K562 (cell line): Measurements from ENCODE around the gene NDFIP2.
A peak's percentile ranks its signal among the peaks of the same experiment; 100 is the strongest.

Source experiments
- FOXK2 ChIP-seq, 2 experiments: fragments of 450-650 bp; IDR thresholded peaks in 1 of 2; conservative IDR thresholded peaks in 1 of 2; 2 replicates each; pipeline ENCODE4 v1.6.1; 2016; ENCODE audit warnings: low read depth in 2 of 2, mild to moderate bottlenecking in 1 of 2
- MNT ChIP-seq, 2 experiments: fragments of 450-650 bp; conservative IDR thresholded peaks; 2 replicates each; pipeline ENCODE4 v1.6.1; 2017; ENCODE audit warnings: mild to moderate bottlenecking in 2 of 2, moderate library complexity in 2 of 2
- MYC ChIP-seq, 2 experiments: fragments of 250-450 bp in 1 of 2; sonication (Bioruptor Pico) in 1 of 2; IDR thresholded peaks; 2 replicates each; pipeline versions ENCODE4 v1.5.1 to v1.6.1; 2012 to 2021; ENCODE audit warnings: low read depth in 2 of 2, borderline replicate concordance in 1 of 2, improper control_type of control experiment in 1 of 2, low read length in 1 of 2, mild to moderate bottlenecking in 1 of 2, moderate library complexity in 1 of 2
- NUFIP1 ChIP-seq: fragments of 450-650 bp; IDR thresholded peaks from 2 replicates; pipeline ENCODE4 v1.6.1; 2018; ENCODE audit not compliant: partially characterized antibody
- POLR2AphosphoS5 ChIP-seq: IDR thresholded peaks from 2 replicates; pipeline ENCODE4 v1.6.1; 2011; ENCODE audit warnings: mild to moderate bottlenecking, low read depth, low read length, moderate library complexity; ENCODE audit not compliant: control insufficient read depth, insufficient read depth
- ZNF175 ChIP-seq: fragments of 200-800 bp; sonication (Bioruptor generic); IDR thresholded peaks from 2 replicates; pipeline ENCODE4 v1.6.1; 2016; ENCODE audit warnings: low read depth, mild to moderate bottlenecking, missing genetic modification characterization, missing compliant biosample characterization
- ZNF398 ChIP-seq: fragments of 250-450 bp; sonication (Bioruptor Pico); IDR thresholded peaks from 2 replicates; pipeline ENCODE4 v1.8.0; 2021; ENCODE audit warnings: moderate library complexity, mild to moderate bottlenecking, inconsistent platforms
- TF ChIP-seq, protein P1 (sequence below), 3 experiments: IDR thresholded peaks in 2 of 3; conservative IDR thresholded peaks in 1 of 3; 2 replicates each; pipeline ENCODE4 v1.5.1; 2011 to 2012; ENCODE audit warnings: low read length in 3 of 3, mild to moderate bottlenecking in 3 of 3, control low read depth in 2 of 3, improper control_type of control experiment in 1 of 3, inconsistent platforms in 1 of 3, low read depth in 1 of 3, mixed read lengths in 1 of 3, moderate library complexity in 1 of 3; ENCODE audit not compliant: insufficient read depth in 2 of 3

DNA sequence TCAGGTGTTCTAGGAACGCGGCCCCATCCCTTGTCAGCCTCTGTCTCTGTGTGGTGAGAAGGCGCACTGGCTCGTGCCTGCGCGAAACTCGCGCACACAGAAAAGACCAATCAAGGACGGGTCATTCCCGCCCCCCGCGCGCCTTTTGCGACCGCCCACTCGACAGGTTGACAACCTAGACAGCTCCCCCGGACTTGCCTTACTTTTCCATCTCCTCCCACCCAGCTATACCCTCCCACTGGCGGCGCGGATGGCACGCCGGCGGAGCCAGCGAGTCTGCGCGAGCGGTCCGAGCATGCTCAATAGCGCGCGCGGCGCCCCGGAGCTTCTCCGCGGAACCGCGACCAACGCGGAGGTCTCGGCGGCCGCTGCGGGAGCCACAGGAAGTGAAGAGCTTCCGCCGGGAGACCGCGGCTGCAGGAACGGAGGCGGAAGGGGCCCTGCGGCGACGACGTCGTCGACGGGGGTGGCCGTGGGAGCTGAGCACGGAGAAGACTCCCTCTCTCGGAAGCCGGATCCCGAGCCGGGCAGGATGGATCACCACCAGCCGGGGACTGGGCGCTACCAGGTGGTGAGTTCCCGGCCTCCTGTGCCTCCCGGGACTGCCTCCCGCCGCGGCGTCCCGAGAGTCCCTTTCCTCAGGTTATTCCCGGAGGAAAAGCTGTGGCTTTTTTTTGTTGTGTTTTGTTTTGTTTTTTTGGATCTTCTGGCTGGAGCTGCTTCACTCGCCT, at the start of gene NDFIP2:
- no peak for TF ChIP-seq ZNF398
- no peak for TF ChIP-seq ZNF175 (CRISPR knock-in tag)
- peak; percentile 31; the same call in 1 of the 2 replicates for TF ChIP-seq MYC (IDR thresholded peaks at IDR 0.05; ENCODE audit: low read depth, low read length)
- TF ChIP-seq MYC (CRISPR knock-in tag; IDR thresholded peaks at IDR 0.05; ENCODE audit: borderline replicate concordance, low read depth): no peak
- TF ChIP-seq FOXK2 (conservative IDR thresholded peaks at IDR 0.05 in 1 of 2, IDR thresholded peaks at IDR 0.05 in 1 of 2; ENCODE audit: low read depth in 2 of 2): no peak
- peak in 1 of 2 experiments; percentile 56; a peak in 2 of 4 replicates for TF ChIP-seq MNT (conservative IDR thresholded peaks at IDR 0.05)
- TF ChIP-seq NUFIP1: no peak
- TF ChIP-seq, protein P1, sequence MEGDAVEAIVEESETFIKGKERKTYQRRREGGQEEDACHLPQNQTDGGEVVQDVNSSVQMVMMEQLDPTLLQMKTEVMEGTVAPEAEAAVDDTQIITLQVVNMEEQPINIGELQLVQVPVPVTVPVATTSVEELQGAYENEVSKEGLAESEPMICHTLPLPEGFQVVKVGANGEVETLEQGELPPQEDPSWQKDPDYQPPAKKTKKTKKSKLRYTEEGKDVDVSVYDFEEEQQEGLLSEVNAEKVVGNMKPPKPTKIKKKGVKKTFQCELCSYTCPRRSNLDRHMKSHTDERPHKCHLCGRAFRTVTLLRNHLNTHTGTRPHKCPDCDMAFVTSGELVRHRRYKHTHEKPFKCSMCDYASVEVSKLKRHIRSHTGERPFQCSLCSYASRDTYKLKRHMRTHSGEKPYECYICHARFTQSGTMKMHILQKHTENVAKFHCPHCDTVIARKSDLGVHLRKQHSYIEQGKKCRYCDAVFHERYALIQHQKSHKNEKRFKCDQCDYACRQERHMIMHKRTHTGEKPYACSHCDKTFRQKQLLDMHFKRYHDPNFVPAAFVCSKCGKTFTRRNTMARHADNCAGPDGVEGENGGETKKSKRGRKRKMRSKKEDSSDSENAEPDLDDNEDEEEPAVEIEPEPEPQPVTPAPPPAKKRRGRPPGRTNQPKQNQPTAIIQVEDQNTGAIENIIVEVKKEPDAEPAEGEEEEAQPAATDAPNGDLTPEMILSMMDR (IDR thresholded peaks at IDR 0.05 in 2 of 3, conservative IDR thresholded peaks at IDR 0.05 in 1 of 3; ENCODE audit: insufficient read depth in 2 of 3, low read depth in 1 of 3, low read length in 3 of 3): 0 out of 6 replicates have a peak, but pooled peaks of 1 of the 3 experiments have one; percentile 0
- TF ChIP-seq POLR2AphosphoS5: no peak
